Cerebellar nuclear complex (tissue), 1 donor: Measurements from ENCODE around the gene LAPTM5.

ENCODE experiments used
- DNase-seq, 2 experiments: peaks; one replicate each; lab custom pipeline; 2025; lab: John Stamatoyannopoulos, UW

LAPTM5 gene

GRCh38 chr1:30787266-30787665, 29.7 kb upstream of the LAPTM5 start:
- DNase-seq, result no peak

GRCh38 chr1:30786264-30786991, 28.9 kb upstream of the LAPTM5 start:
- no peak for DNase-seq

DNA sequence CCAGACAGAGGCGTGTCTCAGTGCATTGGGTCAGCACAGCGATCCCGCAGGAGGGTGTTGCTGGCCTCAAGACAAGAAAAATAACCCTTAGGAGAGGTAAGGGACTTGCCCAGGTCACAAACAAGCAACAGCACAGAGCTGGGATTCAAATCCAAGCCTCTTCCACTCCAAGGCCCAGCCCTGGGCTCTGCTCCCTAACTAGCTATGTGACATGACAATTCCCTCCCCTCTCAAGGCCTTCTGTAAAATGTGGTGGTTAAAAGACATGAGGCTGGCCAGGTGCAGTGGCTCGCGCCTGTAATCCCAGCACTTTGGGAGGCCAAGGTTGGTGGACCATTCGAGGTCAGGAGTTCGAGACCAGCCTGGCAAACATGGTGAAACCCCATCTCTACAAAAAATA, 28.1 kb upstream of the LAPTM5 start:
- no peak for DNase-seq

DNA sequence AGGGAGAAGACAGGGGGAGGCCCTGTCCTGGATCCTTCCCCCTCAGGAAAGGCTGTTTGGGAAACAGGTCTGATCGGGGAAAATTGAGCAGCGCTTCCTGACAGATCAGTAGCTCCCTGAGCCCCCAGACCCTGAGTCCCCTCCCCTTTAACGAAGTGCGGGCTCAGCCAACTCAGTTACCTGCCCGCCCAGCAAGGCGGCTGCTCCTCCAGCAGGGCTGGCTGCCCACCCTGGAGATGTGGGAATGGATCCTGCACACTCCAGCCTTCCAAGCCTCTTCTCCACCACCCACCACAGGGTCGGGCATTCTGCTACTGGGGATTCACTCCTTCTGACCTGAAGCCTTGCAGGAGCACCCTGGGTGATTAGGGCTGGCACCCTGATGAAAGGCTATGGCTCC, 27.6 kb upstream of the LAPTM5 start:
- no peak for DNase-seq

GRCh38 chr1:30783256-30783915, 25.8 kb upstream of the LAPTM5 start:
- no peak for DNase-seq

GRCh38 chr1:30782361-30783255, 25.0 kb upstream of the LAPTM5 start:
- no peak for DNase-seq

GRCh38 chr1:30781906-30782305, 24.3 kb upstream of the LAPTM5 start:
- DNase-seq, result no peak

GRCh38 chr1:30780409-30780808, 22.8 kb upstream of the LAPTM5 start:
- DNase-seq, result no peak

DNA sequence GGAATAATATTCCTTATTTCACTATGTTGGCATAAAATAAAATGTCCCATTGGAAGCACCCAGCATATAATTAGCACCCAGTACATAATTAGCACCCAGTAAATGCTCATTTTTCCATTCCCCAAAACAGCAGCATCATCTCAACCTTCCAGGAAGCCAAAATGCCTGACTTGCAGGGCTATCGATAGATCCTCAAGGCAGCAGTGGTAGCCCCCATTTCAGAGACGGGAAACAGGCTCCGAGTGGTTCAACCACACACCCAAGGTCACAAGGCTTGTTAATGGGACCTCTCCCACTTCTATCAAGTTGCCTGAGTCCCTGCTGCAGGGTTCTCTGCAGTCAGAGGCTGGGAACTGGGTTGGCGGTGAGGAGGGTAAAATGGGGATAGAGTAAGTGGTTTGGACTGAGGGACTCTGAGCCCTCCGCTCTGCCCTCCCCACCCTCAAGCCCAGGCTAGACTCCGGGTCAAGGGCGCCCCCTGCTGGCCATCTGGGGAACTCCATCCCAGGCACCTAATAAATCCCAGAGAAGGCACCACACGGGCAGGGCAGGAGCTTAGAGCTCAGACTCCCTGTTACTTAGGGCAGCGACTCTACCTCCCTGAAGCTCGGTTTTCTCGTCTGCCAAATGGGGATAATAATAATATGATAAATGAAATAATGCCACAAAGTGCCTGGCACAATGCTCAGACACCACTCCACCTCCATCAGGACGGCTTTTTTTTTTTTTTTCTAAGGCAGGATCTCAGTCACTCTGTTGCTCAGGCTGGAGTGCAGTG, 21.9 kb upstream of the LAPTM5 start:
- no peak for DNase-seq

DNA sequence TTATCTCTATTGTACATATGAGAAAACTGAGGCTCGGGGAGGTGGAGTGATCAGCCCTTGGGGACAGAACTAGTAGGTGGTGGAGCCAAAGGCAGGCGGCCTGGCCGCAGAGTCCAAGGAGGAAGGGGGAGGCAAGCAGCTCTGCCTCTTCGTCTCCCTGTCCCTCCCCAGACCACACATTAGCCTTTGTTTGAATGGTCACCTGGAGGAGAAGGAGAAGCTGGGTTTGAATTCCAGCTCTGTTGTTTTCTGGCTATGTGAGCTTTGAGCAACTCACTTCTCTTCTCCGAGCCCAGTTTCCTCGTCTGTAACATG, 21.4 kb upstream of the LAPTM5 start:
- no peak for DNase-seq

DNA sequence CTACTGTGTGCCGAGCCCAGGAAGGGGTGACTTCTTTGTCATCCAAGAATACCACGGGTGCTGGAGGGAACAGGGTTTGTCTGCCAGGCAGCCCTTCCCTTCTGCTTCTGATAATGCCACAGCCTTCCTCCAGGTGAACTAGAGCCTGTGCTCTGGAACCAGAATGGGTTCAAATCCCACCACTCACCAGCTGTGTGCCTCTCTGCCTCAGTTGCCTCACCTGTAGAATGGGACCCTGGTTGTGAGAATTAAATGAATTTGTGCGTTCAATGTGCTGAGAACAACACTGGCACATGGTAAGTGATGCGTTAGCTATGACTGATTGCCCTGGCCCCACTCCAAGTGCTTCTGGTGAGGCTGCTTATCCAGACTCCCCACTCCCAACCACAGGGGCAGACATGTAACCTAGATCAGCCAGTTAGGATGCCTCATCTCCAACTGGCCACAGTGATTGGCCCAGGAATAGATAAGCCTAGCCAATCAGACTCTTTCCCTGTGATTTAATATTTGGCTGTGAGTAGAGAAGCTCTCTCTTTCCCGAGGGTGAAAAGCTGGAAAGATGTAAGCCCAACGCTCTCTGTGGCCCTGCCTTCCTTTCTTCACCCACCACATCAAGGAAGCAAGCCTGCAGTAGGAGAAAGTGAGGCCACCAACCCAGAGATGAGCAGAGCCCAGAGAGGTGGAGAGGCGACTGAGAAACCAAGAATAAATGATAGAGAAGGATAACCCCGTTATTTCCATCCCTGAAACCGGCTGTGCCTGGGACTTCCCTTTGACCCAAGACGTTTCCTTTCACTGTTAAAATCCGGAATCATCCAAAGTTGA, 20.8 kb upstream of the LAPTM5 start:
- DNase-seq, result no peak

GRCh38 chr1:30777904-30778153, 20.3 kb upstream of the LAPTM5 start:
- no peak for DNase-seq

GRCh38 chr1:30777060-30777903, 19.7 kb upstream of the LAPTM5 start:
- no peak for DNase-seq

DNA sequence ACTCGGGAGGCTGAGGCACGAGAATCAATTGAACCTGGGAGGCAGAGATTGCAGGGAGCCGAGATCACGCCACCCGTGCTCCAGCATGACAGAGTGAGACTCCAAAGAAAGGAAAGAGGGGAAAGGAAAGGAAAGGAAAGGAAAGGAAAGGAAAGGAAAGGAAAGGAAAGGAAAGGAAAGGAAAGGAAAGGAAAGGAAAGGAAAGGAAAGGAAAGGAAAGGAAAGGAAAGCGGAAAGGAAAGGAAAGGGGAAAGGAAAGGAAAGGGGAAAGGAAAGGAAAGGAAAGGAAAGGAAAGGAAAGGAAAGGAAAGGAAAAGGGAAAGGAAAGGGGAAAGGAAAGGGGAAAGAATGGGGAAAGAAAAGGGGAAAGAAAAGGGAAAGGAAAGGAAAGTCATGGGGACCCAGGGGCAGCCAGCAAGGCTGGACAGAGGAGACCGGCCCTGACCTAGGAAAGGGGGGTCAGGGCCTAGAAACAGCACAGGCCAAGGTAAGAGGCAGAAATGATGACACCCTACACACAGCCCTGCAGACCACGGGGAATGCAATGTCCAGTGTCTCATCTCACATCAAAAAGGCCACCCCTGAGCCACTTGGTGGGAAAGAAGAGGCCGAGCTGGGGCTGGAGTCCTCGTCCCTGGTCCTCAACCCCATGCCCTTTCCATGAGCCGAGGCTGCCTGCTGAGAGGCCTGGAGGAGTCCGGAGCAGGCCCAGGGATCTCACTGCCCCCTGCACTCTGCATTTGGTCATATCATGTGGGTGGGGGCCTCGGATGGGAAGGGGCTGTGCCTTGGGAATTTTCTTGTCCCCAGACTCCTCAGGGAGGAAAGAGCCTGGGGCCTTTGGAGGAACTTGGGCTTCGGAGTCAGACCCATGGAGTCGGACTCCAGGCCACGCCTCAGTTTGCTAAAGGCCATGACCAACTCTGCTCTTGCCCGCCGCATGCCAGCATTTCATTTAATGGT, 18.8 kb upstream of the LAPTM5 start:
- DNase-seq, result no peak

DNA sequence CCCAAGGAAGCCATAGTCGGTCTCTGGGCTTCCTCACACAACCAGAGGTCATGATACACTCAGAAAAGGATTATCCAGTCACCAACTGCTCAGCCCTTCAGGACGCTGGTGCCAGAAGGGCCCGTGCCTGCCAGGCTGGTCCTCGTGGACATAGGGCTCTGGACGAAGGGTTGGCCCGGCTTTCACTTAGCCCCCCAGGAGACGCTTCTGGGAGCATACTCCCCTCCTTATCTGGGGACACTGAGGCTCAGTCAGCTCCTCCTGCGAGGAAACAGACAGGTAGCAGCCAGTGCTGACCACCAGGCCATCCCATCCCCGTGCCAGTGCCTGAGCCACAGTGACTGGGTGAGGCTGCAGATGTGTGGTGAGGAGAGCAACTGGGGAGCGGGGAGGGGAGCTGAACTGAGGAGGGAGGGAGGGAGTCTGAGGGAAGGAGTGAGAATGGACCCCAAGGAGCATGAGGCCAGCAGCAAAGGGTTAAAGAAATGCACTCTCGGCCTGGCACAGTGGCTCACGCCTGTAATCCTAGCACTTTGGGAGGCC, 17.9 kb upstream of the LAPTM5 start:
- DNase-seq, result no peak

- DNase-seq, result no peak
Observed at GRCh38 chr1:30774550-30775432, 17.2 kb upstream of the LAPTM5 start.

DNA sequence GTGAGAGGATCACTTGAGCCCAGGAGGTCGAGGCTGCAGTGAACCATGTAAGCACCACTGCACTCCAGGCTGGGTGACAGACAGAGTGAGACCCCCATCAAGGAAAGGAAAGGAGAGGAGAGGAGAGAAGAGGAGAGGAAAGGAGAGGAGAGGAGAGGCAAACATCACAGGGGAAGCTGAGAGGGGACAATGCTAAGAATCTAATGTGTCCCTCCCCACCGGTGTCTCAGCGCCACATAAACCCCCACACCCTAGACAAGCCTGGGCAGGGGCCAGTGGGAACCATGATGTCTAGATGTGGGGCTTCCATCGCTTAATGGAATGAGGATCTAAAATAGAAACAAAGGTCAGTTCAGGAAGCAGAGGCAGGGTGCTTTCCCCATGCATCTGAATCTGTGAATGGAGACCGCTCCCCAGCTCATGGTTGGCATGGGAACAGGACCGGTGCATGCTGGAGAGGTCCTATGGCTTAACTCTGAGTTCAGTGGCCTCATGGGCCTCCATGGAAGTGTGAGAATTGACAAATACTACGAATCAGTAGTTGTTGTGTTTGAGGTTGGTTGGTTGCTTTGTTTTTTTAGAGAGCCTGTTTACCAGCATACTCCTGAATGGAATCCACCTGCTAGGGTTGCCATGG, 16.3 kb upstream of the LAPTM5 start:
- DNase-seq, result no peak

DNA sequence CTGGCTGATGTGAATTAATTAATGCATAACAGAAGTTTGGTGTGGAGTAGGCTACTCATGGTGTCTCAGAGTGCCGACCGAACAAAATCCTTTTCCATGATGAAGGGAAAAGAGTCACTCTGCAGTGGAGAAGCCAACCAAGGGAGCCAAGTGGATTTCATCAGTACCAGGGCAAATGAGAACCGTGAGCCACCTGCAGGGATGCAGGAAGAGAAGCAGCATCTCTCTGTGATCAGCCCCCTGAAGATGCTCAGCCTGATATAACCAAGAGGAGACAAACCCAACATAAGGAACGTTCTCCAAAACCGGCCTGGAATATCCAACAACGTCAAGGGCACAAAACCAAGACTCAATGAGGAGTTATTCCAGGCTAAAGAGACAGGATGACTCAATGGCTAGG, 13.4 kb upstream of the LAPTM5 start:
- no peak for DNase-seq
